ENCODE results near the gene SLC41A2.

Gene SLC41A2

DNA sequence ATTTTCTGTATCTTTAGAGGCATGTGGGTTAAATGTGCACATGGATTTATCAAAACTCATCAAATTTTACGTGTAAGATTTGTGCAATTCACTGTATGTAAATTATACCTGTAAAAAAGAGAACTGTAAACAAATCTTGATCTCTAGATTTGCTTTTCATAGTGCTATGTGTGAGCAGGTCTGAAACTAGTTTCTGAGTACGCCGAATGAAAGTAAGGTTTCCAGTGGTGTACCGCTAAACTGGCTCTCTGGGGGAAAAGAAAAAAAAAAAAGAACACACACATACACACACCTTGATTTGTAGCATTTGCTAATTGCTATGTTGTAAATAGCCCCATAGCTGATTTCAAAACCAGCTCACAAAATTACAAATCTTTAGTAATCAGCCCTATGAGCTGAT lies 8.6 kb upstream of the SLC41A2 start:
- no peak overlapping the region for H3K4me3 ChIP-seq (ENCODE audit: low read depth, low read length)
- no peaks in the 10 kb centered on the region for H3K9me3 ChIP-seq
- H3K36me3 ChIP-seq = no peaks in the 10 kb centered on the region
- TF ChIP-seq CTCF (IDR thresholded peaks at IDR 0.05; ENCODE audit: low read depth, low read length) = no peak
- H3K27me3 ChIP-seq = no peaks in the 10 kb centered on the region
- H3K4me1 ChIP-seq = no peaks in the 10 kb centered on the region
- DNase-seq = no peak

DNA sequence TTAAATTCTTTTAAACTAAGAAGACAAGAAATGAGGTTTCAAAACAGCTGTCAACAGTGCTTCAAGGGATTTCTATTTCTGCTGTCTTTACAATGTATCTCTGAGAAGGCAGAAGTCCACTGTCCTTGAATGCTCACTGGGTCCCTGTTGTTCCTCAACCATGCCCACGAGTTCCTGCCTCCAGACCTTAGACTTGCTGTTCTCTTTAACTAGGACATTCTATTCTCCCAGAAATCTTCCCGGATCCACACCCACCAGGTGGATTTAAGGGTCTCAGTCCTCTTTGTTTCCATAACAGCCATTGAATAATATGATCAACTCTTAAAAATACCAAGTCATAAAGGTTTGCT lies 6.7 kb upstream of the SLC41A2 start:
- Histone ChIP-seq H3K4me1 (no peaks in the 10 kb centered on the region), H3K36me3 (no peaks in the 10 kb centered on the region), H3K9me3 (no peaks in the 10 kb centered on the region), H3K27me3 (no peaks in the 10 kb centered on the region), H3K4me3 (ENCODE audit: low read depth, low read length) (no peak overlapping the region)
- no peak for DNase-seq
- TF ChIP-seq CTCF (IDR thresholded peaks at IDR 0.05; ENCODE audit: low read depth, low read length) = no peak

DNA sequence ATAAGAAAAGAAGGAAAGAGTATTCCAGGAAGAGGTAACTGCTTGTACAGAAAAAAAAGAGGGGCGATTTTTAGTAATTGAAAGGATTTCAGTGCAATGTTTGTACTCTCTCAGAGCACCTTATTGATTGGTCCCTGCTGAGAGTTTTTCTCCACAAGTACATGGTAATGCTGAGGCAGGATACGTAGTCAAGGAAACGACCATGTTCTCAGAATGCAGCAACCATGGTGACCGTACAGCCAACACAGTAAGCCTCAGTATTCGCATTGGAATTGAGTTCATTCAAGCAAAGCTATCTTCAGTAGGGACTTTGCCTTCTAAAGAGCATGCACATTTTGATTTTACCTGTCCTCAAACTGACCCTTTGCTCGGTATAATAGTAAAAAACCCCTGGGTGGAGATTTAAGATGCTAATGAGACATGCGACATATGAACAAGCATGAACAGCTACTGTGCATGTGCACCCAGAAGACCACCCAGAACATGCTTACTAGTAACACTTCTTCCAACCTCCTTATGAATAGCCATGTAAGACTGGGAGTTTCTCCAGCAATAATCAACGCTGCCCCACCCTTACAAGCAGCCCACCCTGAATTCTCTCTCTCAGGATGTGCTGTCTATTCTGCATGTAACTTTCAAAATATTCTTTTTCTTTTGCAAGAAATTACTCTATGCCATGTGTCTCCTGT lies 6.2 kb upstream of the SLC41A2 start:
- Histone ChIP-seq H3K27me3 (no peaks in the 10 kb centered on the region), H3K36me3 (no peaks in the 10 kb centered on the region), H3K4me3 (ENCODE audit: low read depth, low read length) (no peak overlapping the region), H3K4me1 (no peaks in the 10 kb centered on the region; the same call in 1 of the 2 replicates), H3K9me3 (no peaks in the 10 kb centered on the region)
- no peak for TF ChIP-seq CTCF (IDR thresholded peaks at IDR 0.05; ENCODE audit: low read depth, low read length)
- DNase-seq = no peak

DNA sequence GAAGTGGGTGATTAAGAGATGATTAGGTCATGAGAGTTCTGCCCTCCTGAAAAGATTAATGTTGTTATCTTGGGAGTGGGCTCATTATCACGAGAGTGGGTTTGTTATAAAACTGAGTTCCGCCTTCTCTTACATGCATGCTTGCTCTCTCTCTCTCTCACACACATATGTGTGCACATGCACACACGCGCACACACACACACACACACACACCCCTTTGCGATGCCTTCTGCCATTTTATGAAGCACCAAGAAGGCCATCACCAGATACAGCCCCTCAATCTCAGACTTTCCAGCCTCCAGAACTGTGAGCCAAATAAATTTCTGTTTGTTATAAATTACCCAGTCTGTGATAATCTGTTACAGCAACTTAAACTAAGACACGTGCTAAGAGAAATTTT lies 5.7 kb upstream of the SLC41A2 start:
- TF ChIP-seq CTCF (IDR thresholded peaks at IDR 0.05; ENCODE audit: low read depth, low read length) = no peak
- H3K4me3 ChIP-seq (ENCODE audit: low read depth, low read length) = no peak overlapping the region
- DNase-seq = no peak
- H3K9me3 ChIP-seq = no peaks in the 10 kb centered on the region
- H3K27me3 ChIP-seq = no peaks in the 10 kb centered on the region
- no peaks in the 10 kb centered on the region; the same call in 1 of the 2 replicates for H3K4me1 ChIP-seq
- H3K36me3 ChIP-seq = no peaks in the 10 kb centered on the region

DNA sequence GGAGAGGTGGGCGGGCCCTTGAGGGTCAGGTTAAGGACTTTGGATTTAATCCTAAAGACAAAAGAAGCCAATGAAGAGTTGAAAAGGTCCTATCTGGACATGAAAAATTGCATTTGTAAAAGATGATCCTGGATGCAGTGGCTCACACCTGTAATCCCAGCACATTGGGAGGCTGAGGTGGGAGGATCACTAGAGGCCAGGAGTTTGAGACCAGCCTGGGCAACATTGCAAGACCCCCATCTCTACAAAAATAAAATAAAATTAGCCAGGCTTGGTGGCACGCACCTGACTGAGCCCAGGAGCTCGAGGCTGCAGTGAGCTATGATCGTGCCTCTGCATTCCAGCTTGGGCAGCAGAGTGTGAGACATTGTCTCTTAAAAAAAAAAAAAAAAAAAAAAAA lies 2.4 kb upstream of the SLC41A2 start:
- peaks cover 16% of the 10 kb centered on the region for H3K27me3 ChIP-seq
- peaks cover 3% of the 10 kb centered on the region; the same call in 1 of the 2 replicates for H3K4me1 ChIP-seq
- no peaks in the 10 kb centered on the region for H3K9me3 ChIP-seq
- DNase-seq = no peak
- TF ChIP-seq CTCF (IDR thresholded peaks at IDR 0.05; ENCODE audit: low read depth, low read length) = no peak
- no peak overlapping the region for H3K4me3 ChIP-seq (ENCODE audit: low read depth, low read length)
- H3K36me3 ChIP-seq = no peaks in the 10 kb centered on the region

DNA sequence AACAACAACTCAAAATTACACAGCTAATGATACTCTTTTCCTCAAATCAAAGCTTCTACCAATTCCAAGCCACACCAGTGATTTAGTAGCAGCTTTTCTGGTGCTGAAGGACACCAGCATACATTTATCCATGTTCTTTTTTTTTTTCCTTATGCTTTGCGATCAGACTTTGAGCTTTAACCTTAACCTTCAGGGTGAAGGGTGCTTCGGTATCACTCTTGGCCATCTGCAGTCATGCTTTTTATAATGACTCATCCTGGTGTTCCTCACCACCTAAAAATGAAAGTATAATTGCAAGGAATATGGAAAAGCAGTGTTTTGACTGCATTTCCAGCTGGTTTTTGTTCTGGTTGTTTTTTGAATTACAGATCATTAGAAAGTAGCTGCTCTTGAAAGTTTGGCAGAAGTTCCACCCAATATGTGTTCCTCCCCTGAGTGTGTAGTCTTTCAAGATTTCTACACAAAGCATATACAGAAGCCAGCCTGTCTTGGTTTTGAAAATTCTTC lies 1.3 kb upstream of the SLC41A2 start:
- Histone ChIP-seq H3K4me1 (peaks cover 3% of the 10 kb centered on the region; the same call in 1 of the 2 replicates), H3K27me3 (peaks cover 23% of the 10 kb centered on the region), H3K4me3 (ENCODE audit: low read depth, low read length) (no peak overlapping the region), H3K9me3 (no peaks in the 10 kb centered on the region), H3K36me3 (no peaks in the 10 kb centered on the region)
- DNase-seq = no peak
- TF ChIP-seq CTCF (IDR thresholded peaks at IDR 0.05; ENCODE audit: low read depth, low read length) = no peak

All from BE2C (cell line).